Heart left ventricle (tissue), 13 donors: ENCODE data around the gene FLVCR2.

Experiments used
- POLR2A ChIP-seq, 2 donors: fragments of 450-650 bp; IDR thresholded peaks; one replicate each; pipeline ENCODE4 v1.6.1; 2017; ENCODE audit warnings: antibody characterized with exemption in 2 of 2, mild to moderate bottlenecking in 2 of 2, moderate library complexity in 2 of 2
- TF ChIP-seq, protein P1 (sequence below), 12 donors: fragments of 200-600 bp; sonication (generic) in 4 of 12; IDR thresholded peaks; one replicate each; pipeline versions ENCODE4 v1.5.0 to v1.8.0; 2018 to 2022; ENCODE audit warnings: antibody characterized with exemption in 12 of 12, mild to moderate bottlenecking in 5 of 12
- donor health status: ischemic (EF 13 %, LVEDD 7.1; RV severe dilation, severe dysfunction).
- donor health status: DM: no; HTN: yes; CAD: no.
- donor health status: DM: no; HTN: no; CAD: no.
- donor health status: ischemic (EF 25% LVEDD 6.9; RV normal size, moderate dysfunction).
- donor health status: ischemic (EF 25% LVEDD 5.7; RV mildly dilated, moderate dysfunction).
- donor health status: ischemic (EF 35%, LVEDD 5.7; RV mildly dilated, moderate dysfunction).
- donor health status: nonischemic (EF 11% LVEDD 7.7; RV severe dilation, severe dysfunction).
- donor health status: DM: yes; HTN: yes; CAD: no.
- donor health status: PGD.
- donor health status: ischemic (EF 29% LVEDD 5.4; RV normal size, mild dysfunction).
- donor health status: nonischemic (EF 23%, LVEDD 6.1; RV moderate dilation, normal function).

DNA sequence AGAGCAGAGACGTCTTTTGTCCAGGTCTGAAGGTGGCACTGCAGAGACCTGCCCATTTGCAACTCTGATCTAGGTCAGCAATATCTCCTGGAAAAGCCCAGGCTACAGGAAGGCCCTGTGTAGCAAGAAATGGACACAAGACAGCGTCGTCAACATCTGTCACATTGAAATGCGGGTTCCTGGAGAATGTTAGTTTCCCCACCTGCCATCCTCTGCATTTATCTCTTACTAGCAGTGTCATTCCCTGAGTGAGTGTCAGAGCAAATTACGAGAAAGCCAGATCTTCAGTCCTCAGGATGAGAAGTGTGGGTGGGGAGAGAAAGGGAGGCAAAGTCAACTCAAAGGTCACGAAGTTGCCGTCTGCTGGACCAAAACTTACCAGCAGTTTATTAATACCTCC lies 27.4 kb upstream of the FLVCR2 start:
- TF ChIP-seq, protein P1, sequence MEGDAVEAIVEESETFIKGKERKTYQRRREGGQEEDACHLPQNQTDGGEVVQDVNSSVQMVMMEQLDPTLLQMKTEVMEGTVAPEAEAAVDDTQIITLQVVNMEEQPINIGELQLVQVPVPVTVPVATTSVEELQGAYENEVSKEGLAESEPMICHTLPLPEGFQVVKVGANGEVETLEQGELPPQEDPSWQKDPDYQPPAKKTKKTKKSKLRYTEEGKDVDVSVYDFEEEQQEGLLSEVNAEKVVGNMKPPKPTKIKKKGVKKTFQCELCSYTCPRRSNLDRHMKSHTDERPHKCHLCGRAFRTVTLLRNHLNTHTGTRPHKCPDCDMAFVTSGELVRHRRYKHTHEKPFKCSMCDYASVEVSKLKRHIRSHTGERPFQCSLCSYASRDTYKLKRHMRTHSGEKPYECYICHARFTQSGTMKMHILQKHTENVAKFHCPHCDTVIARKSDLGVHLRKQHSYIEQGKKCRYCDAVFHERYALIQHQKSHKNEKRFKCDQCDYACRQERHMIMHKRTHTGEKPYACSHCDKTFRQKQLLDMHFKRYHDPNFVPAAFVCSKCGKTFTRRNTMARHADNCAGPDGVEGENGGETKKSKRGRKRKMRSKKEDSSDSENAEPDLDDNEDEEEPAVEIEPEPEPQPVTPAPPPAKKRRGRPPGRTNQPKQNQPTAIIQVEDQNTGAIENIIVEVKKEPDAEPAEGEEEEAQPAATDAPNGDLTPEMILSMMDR (IDR thresholded peaks at IDR 0.05), result no peak
- no peak for TF ChIP-seq POLR2A (IDR thresholded peaks at IDR 0.05)
